Gastroesophageal sphincter (tissue), 3 donors: ENCODE data around the gene VAV2.

Experiments
- CTCF ChIP-seq, 4 experiments: fragments of 200-600 bp in 2 of 4; fragments of 450-650 bp in 2 of 4; sonication (generic) in 1 of 4; IDR thresholded peaks; one replicate each; pipeline ENCODE4 v1.5.1; 2017 to 2019; ENCODE audit warnings: antibody characterized with exemption in 4 of 4, mild to moderate bottlenecking in 2 of 4, moderate library complexity in 2 of 4
- POLR2A ChIP-seq, 2 donors: fragments of 450-650 bp; IDR thresholded peaks; one replicate each; pipeline ENCODE4 v1.6.1; 2017; ENCODE audit warnings: antibody characterized with exemption in 2 of 2, mild to moderate bottlenecking in 2 of 2, moderate library complexity in 1 of 2
- POLR2AphosphoS5 ChIP-seq: sonication (generic); formaldehyde crosslinking; IDR thresholded peaks from one replicate; pipeline ENCODE4 v1.6.1; 2017; ENCODE audit warnings: antibody characterized with exemption

GRCh38 chr9:133750982-133751649, 241.0 kb downstream of the VAV2 start:
- TF ChIP-seq POLR2A (IDR thresholded peaks at IDR 0.05) (no peak), CTCF (IDR thresholded peaks at IDR 0.05) (no peak), POLR2AphosphoS5 (no peak)
